ENCODE measurements around the gene KCNV2. TPM values are rescaled to one million over a fixed set of nuclear protein-coding genes. Genes with fewer than 3 reads are reported as not detected.

The KCNV2 gene
- total and polyA plus RNA-seq, 2 donors from 2014 or later, result not detected

DNA sequence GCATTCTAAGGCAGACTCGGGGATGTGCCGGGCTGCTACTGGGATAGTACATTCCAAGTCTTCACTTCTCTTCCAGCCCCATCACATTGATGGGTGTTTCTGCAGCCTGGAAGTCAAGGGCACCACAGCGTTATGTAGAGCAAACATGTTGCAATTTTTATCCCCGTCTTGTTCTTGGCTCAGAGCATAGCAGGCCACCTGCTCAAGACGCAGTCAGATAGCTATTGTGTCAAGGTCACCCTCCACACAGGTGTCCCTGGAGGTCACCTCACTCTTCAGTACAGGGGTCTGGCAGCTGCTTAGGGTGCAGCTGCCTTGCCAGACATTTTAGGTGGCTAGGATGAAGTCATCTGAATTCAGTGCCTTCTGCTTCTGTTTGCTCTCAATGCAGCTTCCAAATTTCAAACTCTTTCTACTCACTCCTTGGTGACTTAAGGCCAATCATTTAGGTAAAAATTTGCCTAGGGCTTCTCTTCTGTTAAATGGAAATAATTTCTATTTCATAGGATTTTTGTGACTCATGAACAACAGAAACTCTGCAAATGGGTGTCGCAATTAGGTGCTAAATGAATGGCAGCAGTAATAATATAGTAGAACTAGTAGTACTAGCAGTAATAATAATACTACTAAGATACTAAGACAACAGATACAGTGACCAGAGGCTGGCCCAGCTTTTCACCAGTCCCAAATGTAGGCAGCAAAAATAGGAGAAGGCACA is 24.3 kb downstream of the KCNV2 start:
- H3K9ac ChIP-seq (ENCODE audit: low read length in 3 of 3), result no peak overlapping the region
- H3K4me1 ChIP-seq (ENCODE audit: control insufficient read depth in 2 of 3, insufficient read depth in 2 of 3, low read depth in 1 of 3, low read length in 3 of 3), result no peaks in the 10 kb centered on the region
- FAIRE-seq (no peak), DNase-seq (no peak)
- no peaks in the 10 kb centered on the region for H3K36me3 ChIP-seq (ENCODE audit: control insufficient read depth in 2 of 3, insufficient read depth in 3 of 3, low read length in 3 of 3)
- TF ChIP-seq, protein P1, sequence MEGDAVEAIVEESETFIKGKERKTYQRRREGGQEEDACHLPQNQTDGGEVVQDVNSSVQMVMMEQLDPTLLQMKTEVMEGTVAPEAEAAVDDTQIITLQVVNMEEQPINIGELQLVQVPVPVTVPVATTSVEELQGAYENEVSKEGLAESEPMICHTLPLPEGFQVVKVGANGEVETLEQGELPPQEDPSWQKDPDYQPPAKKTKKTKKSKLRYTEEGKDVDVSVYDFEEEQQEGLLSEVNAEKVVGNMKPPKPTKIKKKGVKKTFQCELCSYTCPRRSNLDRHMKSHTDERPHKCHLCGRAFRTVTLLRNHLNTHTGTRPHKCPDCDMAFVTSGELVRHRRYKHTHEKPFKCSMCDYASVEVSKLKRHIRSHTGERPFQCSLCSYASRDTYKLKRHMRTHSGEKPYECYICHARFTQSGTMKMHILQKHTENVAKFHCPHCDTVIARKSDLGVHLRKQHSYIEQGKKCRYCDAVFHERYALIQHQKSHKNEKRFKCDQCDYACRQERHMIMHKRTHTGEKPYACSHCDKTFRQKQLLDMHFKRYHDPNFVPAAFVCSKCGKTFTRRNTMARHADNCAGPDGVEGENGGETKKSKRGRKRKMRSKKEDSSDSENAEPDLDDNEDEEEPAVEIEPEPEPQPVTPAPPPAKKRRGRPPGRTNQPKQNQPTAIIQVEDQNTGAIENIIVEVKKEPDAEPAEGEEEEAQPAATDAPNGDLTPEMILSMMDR (IDR thresholded peaks at IDR 0.05; ENCODE audit: borderline replicate concordance, extremely low read depth, insufficient read depth), result no peak
- no peaks in the 10 kb centered on the region for H3K27me3 ChIP-seq (ENCODE audit: control insufficient read depth, insufficient read depth, low read length)
- H3K27ac ChIP-seq (ENCODE audit: low read depth in 2 of 2, low read length in 2 of 2), result no peak overlapping the region
- H3K4me3 ChIP-seq (ENCODE audit: low read length in 3 of 3), result no peak overlapping the region
- intact Hi-C loops (cut with DNase I), result no loop called here
- H3K9me3 ChIP-seq (ENCODE audit: control insufficient read depth in 2 of 3, insufficient read depth in 1 of 3, low read length in 3 of 3), result no peaks in the 10 kb centered on the region

DNA sequence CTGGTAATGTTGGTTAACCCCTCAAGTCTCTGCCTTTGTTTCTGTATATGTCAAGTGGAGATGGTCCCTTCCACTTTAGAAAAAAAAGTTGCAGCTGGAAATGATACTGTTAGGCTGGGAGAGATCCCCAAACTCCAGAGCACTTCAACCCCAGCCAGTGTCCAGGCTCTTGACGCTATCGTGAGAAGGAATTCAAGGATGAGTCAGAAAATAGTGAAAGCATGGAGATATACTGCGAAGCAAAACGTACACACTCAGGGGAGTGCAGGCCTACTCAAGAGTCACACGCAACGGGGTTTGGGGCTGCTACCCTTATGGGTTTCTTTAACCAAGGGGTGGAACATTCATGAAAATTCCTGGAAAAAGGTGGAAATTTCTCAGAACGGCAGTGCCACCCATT is 24.9 kb downstream of the KCNV2 start:
- no peak overlapping the region for H3K9ac ChIP-seq (ENCODE audit: low read length in 3 of 3)
- TF ChIP-seq, protein P1 (IDR thresholded peaks at IDR 0.05; ENCODE audit: borderline replicate concordance, extremely low read depth, insufficient read depth), result no peak
- no peaks in the 10 kb centered on the region for H3K4me1 ChIP-seq (ENCODE audit: control insufficient read depth in 2 of 3, insufficient read depth in 2 of 3, low read depth in 1 of 3, low read length in 3 of 3)
- H3K4me3 ChIP-seq (ENCODE audit: low read length in 3 of 3), result no peak overlapping the region
- no peak for DNase-seq
- H3K27ac ChIP-seq (ENCODE audit: low read depth in 2 of 2, low read length in 2 of 2), result no peak overlapping the region
- H3K9me3 ChIP-seq (ENCODE audit: control insufficient read depth in 2 of 3, insufficient read depth in 1 of 3, low read length in 3 of 3), result no peaks in the 10 kb centered on the region
- H3K36me3 ChIP-seq (ENCODE audit: control insufficient read depth in 2 of 3, insufficient read depth in 3 of 3, low read length in 3 of 3), result no peaks in the 10 kb centered on the region
- intact Hi-C loops (cut with DNase I), result no loop called here
- no peaks in the 10 kb centered on the region for H3K27me3 ChIP-seq (ENCODE audit: control insufficient read depth, insufficient read depth, low read length)
- no peak for FAIRE-seq

DNA sequence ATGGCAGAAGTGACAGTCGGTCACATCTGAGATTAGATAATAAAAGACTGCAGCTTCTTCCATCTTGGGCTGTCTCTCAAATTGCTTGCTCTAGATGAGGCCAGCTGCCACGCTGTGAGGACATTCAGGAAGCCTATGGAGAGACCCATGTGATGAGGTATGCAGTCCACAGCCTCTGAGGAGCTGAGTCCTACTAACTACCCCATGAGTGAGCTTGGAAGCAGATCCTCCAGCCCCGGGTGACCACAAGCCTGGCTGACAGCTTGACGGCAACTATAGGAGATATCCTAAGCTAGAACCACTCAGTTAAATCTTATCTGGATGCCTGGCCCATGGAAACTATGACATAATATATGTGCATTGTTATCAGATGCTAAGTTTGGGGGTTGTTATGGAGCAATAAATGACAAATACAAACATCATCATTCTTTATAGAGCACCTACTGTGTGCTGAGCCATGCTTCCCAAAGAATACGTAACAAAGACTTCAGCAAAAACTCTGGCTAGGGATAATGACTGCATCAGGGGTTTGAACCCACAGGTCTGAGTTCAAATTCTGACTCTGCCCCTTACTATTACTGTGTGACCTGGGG is 26.7 kb downstream of the KCNV2 start:
- Histone ChIP-seq H3K27ac (ENCODE audit: low read depth in 2 of 2, low read length in 2 of 2) (no peak overlapping the region), H3K4me1 (ENCODE audit: control insufficient read depth in 2 of 3, insufficient read depth in 2 of 3, low read depth in 1 of 3, low read length in 3 of 3) (no peaks in the 10 kb centered on the region), H3K9ac (ENCODE audit: low read length in 3 of 3) (no peak overlapping the region), H3K4me3 (ENCODE audit: low read length in 3 of 3) (no peak overlapping the region), H3K9me3 (ENCODE audit: control insufficient read depth in 2 of 3, insufficient read depth in 1 of 3, low read length in 3 of 3) (no peaks in the 10 kb centered on the region), H3K36me3 (ENCODE audit: control insufficient read depth in 2 of 3, insufficient read depth in 3 of 3, low read length in 3 of 3) (no peaks in the 10 kb centered on the region), H3K27me3 (ENCODE audit: control insufficient read depth, insufficient read depth, low read length) (no peaks in the 10 kb centered on the region)
- TF ChIP-seq, protein P1 (IDR thresholded peaks at IDR 0.05; ENCODE audit: borderline replicate concordance, extremely low read depth, insufficient read depth), result no peak
- intact Hi-C loops (cut with DNase I), result no loop called here
- no peak for FAIRE-seq
- no peak for DNase-seq
